SU-DHL-6 (cell line): ENCODE data around the gene SETBP1.

Experiments
- CTCF ChIP-seq: fragments of 200-600 bp; sonication (generic); IDR thresholded peaks from one replicate; pipeline ENCODE4 v1.5.1; 2017; ENCODE audit warnings: antibody characterized with exemption, mild to moderate bottlenecking, low read length, moderate library complexity; ENCODE audit not compliant: insufficient read depth, poor library complexity, severe bottlenecking
- EZH2phosphoT487 ChIP-seq: fragments of 200-600 bp; sonication (generic), shearing (Covaris generic); conservative IDR thresholded peaks from 2 replicates; pipeline ENCODE4 v1.6.1; 2018; ENCODE audit warnings: mild to moderate bottlenecking, antibody characterized with exemption, low read length, moderate library complexity, mixed read lengths

GRCh38 chr18:44748582-44748981 lies 67.9 kb downstream of the SETBP1 start:
- TF ChIP-seq EZH2phosphoT487 (no peak), CTCF (no peak)
